ENCODE data around the gene EDNRA.

EDNRA gene

DNA sequence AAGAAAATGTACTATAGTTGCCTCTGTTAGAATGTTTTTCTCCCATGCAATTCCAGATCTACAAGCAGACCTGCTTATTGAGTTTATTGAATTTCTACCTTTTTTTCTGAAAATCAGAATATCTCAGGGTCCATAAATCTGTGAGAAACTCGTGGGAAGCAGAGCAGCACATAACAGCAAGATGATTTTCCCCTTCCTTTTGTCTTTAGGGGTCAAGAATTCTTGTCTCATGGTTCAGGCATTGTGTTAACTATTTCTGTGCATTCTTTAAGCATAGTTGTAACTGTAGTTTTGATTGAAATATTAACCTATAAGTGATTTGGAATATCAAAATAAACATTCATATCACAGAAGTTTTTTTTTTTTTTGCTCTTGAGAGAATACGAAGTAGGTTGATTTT, 11.4 kb downstream of the EDNRA start:
- no peaks in the 10 kb centered on the region for H3F3A ChIP-seq (ENCODE audit: low read depth)
- no peaks in the 10 kb centered on the region for H4K20me1 ChIP-seq (ENCODE audit: insufficient read depth, low read length, poor library complexity, severe bottlenecking)
- no peaks in the 10 kb centered on the region for H3K4me1 ChIP-seq (ENCODE audit: insufficient read depth, low read length, poor library complexity, severe bottlenecking)
- H3K9me2 ChIP-seq (replicated peaks; ENCODE audit: low read depth, low read length): no peaks in the 10 kb centered on the region
- H3K79me2 ChIP-seq (ENCODE audit: insufficient read depth, low read length): no peaks in the 10 kb centered on the region
- H3K36me3 ChIP-seq (ENCODE audit: insufficient read depth, low read length): no peaks in the 10 kb centered on the region
- H3K4me3 ChIP-seq (ENCODE audit: low read length, poor library complexity, severe bottlenecking): no peak overlapping the region
- no peaks in the 10 kb centered on the region for H3K9me3 ChIP-seq (ENCODE audit: insufficient read depth, low read depth, low read length)
- H3K27me3 ChIP-seq (ENCODE audit: insufficient read depth, low read length, poor library complexity, severe bottlenecking): no peaks in the 10 kb centered on the region
- no peak overlapping the region for H3K9ac ChIP-seq (ENCODE audit: low read depth, low read length, poor library complexity, severe bottlenecking)
- no peak overlapping the region for H3K4me2 ChIP-seq (ENCODE audit: low read depth, low read length, poor library complexity, severe bottlenecking)
- no peak overlapping the region for H2AFZ ChIP-seq (ENCODE audit: low read length)
- TF ChIP-seq EZH2phosphoT487 (IDR thresholded peaks at IDR 0.05; ENCODE audit: borderline replicate concordance): no peak
- no peak for TF ChIP-seq CTCF (conservative IDR thresholded peaks at IDR 0.05; ENCODE audit: low read length)

- H3K4me1 ChIP-seq (ENCODE audit: insufficient read depth, low read length, poor library complexity, severe bottlenecking): no peaks in the 10 kb centered on the region
- no peaks in the 10 kb centered on the region for H3F3A ChIP-seq (ENCODE audit: low read depth)
- H3K79me2 ChIP-seq (ENCODE audit: insufficient read depth, low read length): no peaks in the 10 kb centered on the region
- H3K9me2 ChIP-seq (replicated peaks; ENCODE audit: low read depth, low read length): no peaks in the 10 kb centered on the region
- H3K4me2 ChIP-seq (ENCODE audit: low read depth, low read length, poor library complexity, severe bottlenecking): no peak overlapping the region
- H3K27me3 ChIP-seq (ENCODE audit: insufficient read depth, low read length, poor library complexity, severe bottlenecking): no peaks in the 10 kb centered on the region
- TF ChIP-seq EZH2phosphoT487 (IDR thresholded peaks at IDR 0.05; ENCODE audit: borderline replicate concordance): no peak
- no peak for TF ChIP-seq CTCF (conservative IDR thresholded peaks at IDR 0.05; ENCODE audit: low read length)
- H3K36me3 ChIP-seq (ENCODE audit: insufficient read depth, low read length): no peaks in the 10 kb centered on the region
- H4K20me1 ChIP-seq (ENCODE audit: insufficient read depth, low read length, poor library complexity, severe bottlenecking): no peaks in the 10 kb centered on the region
- no peaks in the 10 kb centered on the region for H3K9me3 ChIP-seq (ENCODE audit: insufficient read depth, low read depth, low read length)
- no peak overlapping the region for H3K4me3 ChIP-seq (ENCODE audit: low read length, poor library complexity, severe bottlenecking)
- H3K9ac ChIP-seq (ENCODE audit: low read depth, low read length, poor library complexity, severe bottlenecking): no peak overlapping the region
- no peak overlapping the region for H2AFZ ChIP-seq (ENCODE audit: low read length)
These were observed 11.9 kb downstream of the EDNRA start for GRCh38 chr4:147492761-147493160.

GRCh38 chr4:147493307-147493706, 12.4 kb downstream of the EDNRA start:
- Histone ChIP-seq H3K36me3 (ENCODE audit: insufficient read depth, low read length) (no peaks in the 10 kb centered on the region), H3K79me2 (ENCODE audit: insufficient read depth, low read length) (no peaks in the 10 kb centered on the region), H3F3A (ENCODE audit: low read depth) (no peaks in the 10 kb centered on the region), H4K20me1 (ENCODE audit: insufficient read depth, low read length, poor library complexity, severe bottlenecking) (no peaks in the 10 kb centered on the region), H3K4me3 (ENCODE audit: low read length, poor library complexity, severe bottlenecking) (no peak overlapping the region), H3K27me3 (ENCODE audit: insufficient read depth, low read length, poor library complexity, severe bottlenecking) (no peaks in the 10 kb centered on the region), H3K9me2 (replicated peaks; ENCODE audit: low read depth, low read length) (no peaks in the 10 kb centered on the region), H3K4me1 (ENCODE audit: insufficient read depth, low read length, poor library complexity, severe bottlenecking) (no peaks in the 10 kb centered on the region), H3K9me3 (ENCODE audit: insufficient read depth, low read depth, low read length) (no peaks in the 10 kb centered on the region), H3K9ac (ENCODE audit: low read depth, low read length, poor library complexity, severe bottlenecking) (no peak overlapping the region), H2AFZ (ENCODE audit: low read length) (no peak overlapping the region), H3K4me2 (ENCODE audit: low read depth, low read length, poor library complexity, severe bottlenecking) (no peak overlapping the region)
- no peak for TF ChIP-seq CTCF (conservative IDR thresholded peaks at IDR 0.05; ENCODE audit: low read length)
- TF ChIP-seq EZH2phosphoT487 (IDR thresholded peaks at IDR 0.05; ENCODE audit: borderline replicate concordance): no peak

Measured in Loucy (cell line).